C4-2B (cell line): Measurements from ENCODE around the gene NRG3.
A peak's percentile ranks its signal among the peaks of the same experiment; 100 is the strongest.

Experiments
- H3K27ac ChIP-seq: fragments of 450-650 bp; 2 replicates; pipeline ENCODE4 v1.5.1; 2017
- CTCF ChIP-seq: fragments of 450-650 bp; conservative IDR thresholded peaks from 2 replicates; pipeline ENCODE4 v1.5.1; 2017; ENCODE audit warnings: mild to moderate bottlenecking
- ZFX ChIP-seq: fragments of 450-650 bp; IDR thresholded peaks from 2 replicates; pipeline ENCODE4 v1.6.1; 2017

Gene NRG3

GRCh38 chr10:82932451-82932850 is 1057.5 kb downstream of the NRG3 start:
- TF ChIP-seq ZFX (no peak), CTCF (no peak)
- H3K27ac ChIP-seq, result no peak overlapping the region

- no peak overlapping the region for H3K27ac ChIP-seq
- TF ChIP-seq CTCF (peak; percentile 48), ZFX (no peak)
These were observed 1059.4 kb downstream of the NRG3 start for GRCh38 chr10:82934429-82934828.

- TF ChIP-seq CTCF (no peak), ZFX (no peak)
- no peak overlapping the region for H3K27ac ChIP-seq
These were observed 1060.0 kb downstream of the NRG3 start for GRCh38 chr10:82934947-82935346.

- no peak overlapping the region for H3K27ac ChIP-seq
These were observed 1063.3 kb downstream of the NRG3 start for GRCh38 chr10:82938331-82938730.

GRCh38 chr10:82942286-82943099 is 1067.5 kb downstream of the NRG3 start:
- no peak overlapping the region for H3K27ac ChIP-seq
- TF ChIP-seq CTCF, result no peak
- TF ChIP-seq ZFX, result no peak

More at GRCh38 chr10:82938331-82938730, 1063.3 kb downstream of the NRG3 start:
- TF ChIP-seq CTCF (no peak), ZFX (no peak)

- TF ChIP-seq ZFX, result no peak
- TF ChIP-seq CTCF, result no peak
- H3K27ac ChIP-seq, result no peak overlapping the region
These were observed 1068.1 kb downstream of the NRG3 start for GRCh38 chr10:82943142-82943541.

- TF ChIP-seq ZFX (no peak), CTCF (no peak)
- no peak overlapping the region for H3K27ac ChIP-seq
These were observed 1075.0 kb downstream of the NRG3 start for GRCh38 chr10:82949816-82950575.
